ENCODE results near the gene CCR6.

Gene CCR6

GRCh38 chr6:167098825-167099225 is 24.1 kb upstream of the CCR6 start:
- no peak for DNase-seq (ENCODE audit: low spot score)

- no peak for DNase-seq (ENCODE audit: low spot score)
These were observed 23.2 kb upstream of the CCR6 start for GRCh38 chr6:167099707-167100106.

GRCh38 chr6:167100241-167100674 is 22.6 kb upstream of the CCR6 start:
- DNase-seq (ENCODE audit: low spot score): no peak

- DNase-seq (ENCODE audit: low spot score): no peak
These were observed 20.6 kb upstream of the CCR6 start for GRCh38 chr6:167102318-167102717.

DNA sequence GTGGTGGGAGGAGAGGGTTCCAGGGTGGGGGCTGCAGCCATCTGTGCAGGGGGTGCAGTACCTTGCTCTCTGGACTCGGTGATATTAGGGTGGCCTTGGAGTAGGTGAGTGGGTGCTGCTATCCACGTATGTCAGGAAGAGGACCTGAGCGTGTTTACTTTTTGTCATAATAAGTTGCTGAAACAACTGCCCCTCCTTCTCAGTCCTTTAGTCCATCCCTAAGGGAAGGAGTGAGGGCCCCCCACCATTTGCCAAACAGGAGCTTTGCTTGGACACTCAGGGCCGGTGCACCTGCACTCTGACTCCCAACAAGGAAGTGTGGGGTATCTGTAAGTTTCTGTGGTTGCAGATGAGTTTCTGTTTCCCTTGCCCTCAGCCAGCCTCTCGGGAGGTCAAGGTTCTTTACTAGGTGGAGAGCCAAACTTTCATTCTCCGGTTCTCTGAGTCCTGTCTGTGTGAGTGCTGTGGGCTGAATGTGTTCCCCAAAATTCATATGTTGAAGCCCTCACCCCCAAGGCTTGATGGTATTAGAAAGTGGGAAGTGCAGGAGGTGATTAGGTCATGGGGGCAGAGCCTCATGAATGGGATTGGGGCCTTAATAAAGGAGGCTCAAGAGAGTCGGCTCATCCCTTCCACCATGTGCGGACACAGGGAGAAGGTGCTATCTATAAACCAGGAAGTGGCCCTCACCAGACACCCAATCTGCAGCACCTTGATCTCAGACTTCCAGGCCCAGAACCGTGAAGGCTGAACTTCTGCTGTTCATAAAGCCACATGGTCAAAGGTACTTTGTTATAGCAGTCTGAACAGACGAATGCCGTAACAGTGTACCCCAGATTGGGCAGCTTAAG is 19.6 kb upstream of the CCR6 start:
- no peak for DNase-seq (ENCODE audit: low spot score)

DNA sequence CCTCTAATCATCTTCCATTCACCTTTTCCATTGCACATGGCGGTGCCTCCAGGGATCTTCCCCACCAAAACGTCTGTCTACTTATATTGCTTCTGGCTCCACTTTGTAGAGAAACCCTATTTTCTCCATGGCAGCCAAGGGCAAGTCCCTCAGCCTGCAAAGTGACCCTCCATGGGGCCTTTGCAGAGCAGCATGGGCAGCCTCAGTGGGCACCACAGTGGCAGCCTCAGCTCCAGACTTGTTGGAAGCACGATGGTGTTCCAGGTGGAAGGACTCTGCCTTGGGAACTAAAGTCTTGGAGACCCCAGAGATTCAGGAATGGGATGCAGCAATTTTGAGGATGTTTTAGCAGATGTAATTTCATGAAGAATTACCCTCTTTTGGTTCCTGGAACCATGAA is 18.5 kb upstream of the CCR6 start:
- no peak for DNase-seq (ENCODE audit: low spot score)

GRCh38 chr6:167105060-167105459 is 17.8 kb upstream of the CCR6 start:
- DNase-seq (ENCODE audit: low spot score): no peak

GRCh38 chr6:167106406-167106805 is 16.5 kb upstream of the CCR6 start:
- DNase-seq (ENCODE audit: low spot score): no peak

DNA sequence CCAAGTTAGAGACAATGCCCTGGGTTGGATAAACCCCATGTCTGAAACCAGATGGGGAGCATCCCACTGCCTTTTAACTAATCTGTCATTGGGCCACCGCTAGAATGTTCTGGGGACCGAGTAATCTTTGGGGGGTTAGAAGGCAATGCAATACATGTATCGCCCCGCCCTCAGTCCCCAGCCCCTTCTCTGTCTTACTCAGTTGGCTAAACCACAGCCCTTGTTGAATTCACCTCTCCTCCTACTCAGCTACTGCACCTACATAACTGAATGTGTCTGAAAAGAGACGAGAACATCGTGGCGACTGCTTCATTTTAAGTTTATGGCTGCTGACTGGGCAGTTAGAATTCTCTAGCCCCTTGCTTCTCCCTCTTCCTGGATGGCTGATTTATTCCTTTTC is 15.1 kb upstream of the CCR6 start:
- DNase-seq (ENCODE audit: low spot score): no peak

GRCh38 chr6:167108278-167108677 is 14.6 kb upstream of the CCR6 start:
- no peak for DNase-seq (ENCODE audit: low spot score)

DNA sequence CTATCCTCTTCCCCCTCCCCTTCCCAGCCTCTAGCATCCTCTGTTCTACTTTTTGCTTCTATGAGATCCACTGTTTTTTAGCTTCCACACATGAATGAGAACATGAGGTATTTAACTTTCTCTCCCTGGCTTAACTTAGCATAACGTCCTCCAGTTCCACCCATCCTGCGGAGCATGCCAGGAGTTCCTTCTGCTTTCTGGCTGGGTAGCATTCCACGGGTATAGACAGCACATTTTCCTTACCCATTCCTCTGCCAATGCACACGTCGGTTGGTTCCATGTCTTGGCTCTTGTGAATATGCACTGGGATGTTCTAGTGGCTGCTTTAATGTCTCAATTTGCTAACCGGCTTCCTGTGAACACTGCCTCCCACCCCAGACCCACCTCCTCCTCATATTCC is 13.2 kb upstream of the CCR6 start:
- no peak for DNase-seq (ENCODE audit: low spot score)

GRCh38 chr6:167111597-167111996 is 11.3 kb upstream of the CCR6 start:
- DNase-seq (ENCODE audit: low spot score): no peak

DNA sequence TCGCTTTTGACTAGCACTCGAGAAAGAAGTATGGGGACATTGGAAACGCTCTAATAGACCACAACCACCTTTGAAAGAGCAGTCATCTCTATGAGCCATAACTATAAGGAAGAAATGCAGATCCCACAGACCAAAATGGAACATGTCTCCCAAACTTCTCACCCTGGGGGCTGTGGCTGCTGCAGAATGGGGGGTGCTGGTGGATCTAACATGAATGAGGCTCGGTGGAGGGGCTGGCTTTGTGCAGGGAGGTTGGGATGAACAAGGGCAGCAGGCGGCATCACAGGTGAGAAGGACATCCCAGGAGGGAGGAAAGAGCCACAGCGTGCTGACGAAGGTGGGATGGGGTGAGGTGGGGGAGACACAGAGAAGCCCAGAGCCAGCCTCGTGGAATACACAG is 10.5 kb upstream of the CCR6 start:
- no peak for DNase-seq (ENCODE audit: low spot score)

GRCh38 chr6:167113047-167113754 is 9.7 kb upstream of the CCR6 start:
- DNase-seq (ENCODE audit: low spot score): no peak

DNA sequence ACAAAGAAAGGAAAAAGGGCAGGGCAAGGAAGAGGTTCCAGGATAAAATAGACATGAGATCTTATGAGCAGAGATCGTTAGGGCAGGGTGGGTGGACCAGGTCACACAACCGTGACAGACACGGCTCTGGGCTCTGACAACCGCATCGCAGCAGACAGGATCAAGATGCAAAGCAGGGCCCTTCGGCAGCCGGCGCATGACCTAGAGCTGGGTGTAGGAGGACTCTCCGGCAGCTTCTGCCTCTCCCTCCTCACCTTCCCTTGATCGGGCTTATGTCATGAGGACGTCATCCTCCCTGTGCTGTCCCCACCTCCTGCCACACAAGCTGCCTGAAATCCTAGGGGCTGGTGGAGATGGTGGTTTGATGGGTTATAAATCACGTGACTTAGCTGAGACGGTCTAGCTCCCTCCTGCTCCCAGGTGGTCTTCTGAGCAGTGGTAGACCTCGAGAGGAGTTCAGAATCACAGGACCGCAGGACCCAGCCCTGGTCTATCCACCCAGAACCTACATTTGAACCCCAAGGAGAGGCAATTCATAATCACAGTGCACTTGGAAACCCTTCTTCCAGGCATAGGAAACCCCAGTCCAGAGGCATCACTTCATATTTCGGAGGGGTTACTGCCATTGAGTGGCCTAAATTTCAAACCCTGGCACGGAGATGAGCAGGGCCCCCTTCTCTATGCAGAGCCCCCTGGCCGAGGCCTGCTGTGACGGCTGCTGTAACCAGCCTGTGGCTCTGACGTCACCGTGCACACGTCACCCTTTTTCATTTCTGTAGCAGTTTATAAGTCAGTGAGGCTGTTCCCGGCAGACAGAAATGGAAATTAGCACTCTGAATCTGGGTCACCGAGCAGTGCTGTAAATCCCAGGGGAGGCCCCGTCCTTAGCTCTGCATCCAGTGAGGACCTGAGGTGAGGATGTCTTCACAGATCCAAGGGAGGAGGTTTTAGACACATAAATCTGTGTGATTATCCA is 8.7 kb upstream of the CCR6 start:
- no peak for DNase-seq (ENCODE audit: low spot score)

DNA sequence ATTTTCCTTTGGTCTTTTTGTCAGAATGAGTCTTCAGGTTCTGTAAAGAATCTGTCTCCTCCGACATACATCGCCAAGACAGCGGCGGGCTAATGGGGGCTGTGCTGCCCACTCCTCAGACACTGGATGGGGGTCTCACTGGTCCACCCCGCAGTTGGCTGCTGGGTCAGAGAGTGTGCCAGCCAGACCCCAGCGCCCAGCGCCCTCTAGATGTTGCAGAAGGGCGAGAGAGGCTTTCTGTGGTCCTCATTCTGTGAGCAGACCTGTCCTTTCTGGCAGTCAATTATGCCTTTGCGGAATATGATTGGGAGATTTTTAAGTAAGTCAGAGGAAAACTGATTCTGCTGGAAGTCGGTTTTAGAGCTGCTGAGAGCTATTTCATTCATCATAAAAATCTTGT is 7.8 kb upstream of the CCR6 start:
- no peak for DNase-seq (ENCODE audit: low spot score)

DNA sequence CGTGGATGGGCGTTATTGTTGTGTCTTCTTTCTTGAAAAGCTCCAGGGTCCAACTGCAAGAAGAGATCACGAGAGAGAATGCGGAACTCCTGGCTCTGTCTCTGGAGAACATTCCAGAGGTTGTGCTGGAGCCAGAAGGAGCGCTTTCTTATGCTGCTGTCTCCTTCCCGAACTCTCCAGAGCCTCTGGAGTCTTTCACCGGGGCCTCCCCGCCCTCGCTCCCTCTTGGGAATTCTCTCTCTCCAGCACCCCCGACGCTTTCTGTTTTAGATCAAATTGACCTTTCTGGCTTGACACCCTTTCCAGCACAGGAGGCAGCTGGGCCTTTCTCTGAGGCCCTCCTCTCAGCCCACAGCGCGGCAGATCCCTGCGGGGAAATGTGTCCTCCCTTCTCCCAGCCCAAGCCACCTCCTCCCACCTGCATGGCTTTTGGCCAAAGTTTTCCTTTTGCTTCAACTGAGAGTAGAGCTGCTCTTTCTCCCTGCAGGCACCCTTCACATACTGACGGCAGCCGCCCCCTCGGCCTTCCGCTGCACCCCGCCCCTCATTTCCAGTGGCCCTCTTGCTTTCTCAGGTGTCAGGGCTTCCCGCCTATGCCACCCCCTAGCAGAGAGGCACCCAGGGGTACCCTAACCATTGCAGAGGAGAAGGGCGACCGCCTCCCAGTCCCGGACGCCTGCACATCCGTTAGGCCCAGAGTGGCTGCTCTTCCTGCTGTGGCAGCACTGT is 6.6 kb upstream of the CCR6 start:
- DNase-seq (ENCODE audit: low spot score): no peak

GRCh38 chr6:167116838-167117228 is 6.1 kb upstream of the CCR6 start:
- DNase-seq (ENCODE audit: low spot score): no peak

GRCh38 chr6:167118006-167118405 is 4.9 kb upstream of the CCR6 start:
- DNase-seq (ENCODE audit: low spot score): no peak

- DNase-seq (ENCODE audit: low spot score): no peak
These were observed 4.1 kb upstream of the CCR6 start for GRCh38 chr6:167118839-167119238.

GRCh38 chr6:167119670-167120582 is 3.0 kb upstream of the CCR6 start:
- DNase-seq (ENCODE audit: low spot score): no peak
